ENCODE measurements around the gene TBL1X. TPM values are rescaled to one million over a fixed set of nuclear protein-coding genes. Genes with fewer than 3 reads are reported as not detected.

Gene TBL1X
- total and polyA plus RNA-seq, 2 donors (not counting 1 experiment from before 2014, with no cell fraction given) = 8.8 to 65.1 TPM

- Mint-ChIP-seq H3K9me3 (ENCODE audit: insufficient read depth) (no peaks in the 10 kb centered on the region), H3K4me1 (peaks cover 33% of the 10 kb centered on the region), H3K27me3 (no peaks in the 10 kb centered on the region), H3K4me3 (no peak overlapping the region), H3K27ac (no peak overlapping the region)
- intact Hi-C loops (cut with micrococcal nuclease) = no loop called here
- H2AFZ ChIP-seq (ENCODE audit: insufficient read depth, low read depth, low read length, poor library complexity, severe bottlenecking) = no peak overlapping the region
- ATAC-seq (ENCODE audit: low read depth) = no peak
- ChIA-PET CTCF (no interaction called here), POLR2A (no interaction called here)
- TF ChIP-seq EZH2 (IDR thresholded peaks at IDR 0.05; ENCODE audit: borderline replicate concordance, insufficient read depth, low read depth, low read length, poor library complexity, severe bottlenecking) = no peak
- no peak for TF ChIP-seq CTCF (IDR thresholded peaks at IDR 0.05)
- H3K4me3 ChIP-seq (ENCODE audit: control extremely low read depth in 1 of 5, extremely low read depth in 1 of 5, insufficient read depth in 1 of 5, low read depth in 2 of 5, low read length in 4 of 5) = no peak overlapping the region
- no peaks in the 10 kb centered on the region for H3K27me3 ChIP-seq (replicated peaks in 1 of 4; ENCODE audit: control extremely low read depth in 1 of 4, control insufficient read depth in 3 of 4, insufficient read depth in 4 of 4, low read length in 3 of 4)
- no peak overlapping the region for H3K27ac ChIP-seq (ENCODE audit: low read length in 2 of 2)
- peaks cover 79% of the 10 kb centered on the region for H3K79me2 ChIP-seq (ENCODE audit: control insufficient read depth, insufficient read depth, low read length)
- peaks cover 9% of the 10 kb centered on the region for H4K20me1 ChIP-seq (ENCODE audit: control insufficient read depth, insufficient read depth, low read length, poor library complexity, severe bottlenecking)
- WGBS (ENCODE audit: insufficient coverage) = 96% methylated on average over 8 of the region's 12 CpGs
- no peaks in the 10 kb centered on the region for H3K9me3 ChIP-seq (ENCODE audit: control extremely low read depth in 1 of 3, control insufficient read depth in 2 of 3, insufficient read depth in 1 of 3, low read length in 2 of 3)
- H3K4me1 ChIP-seq (ENCODE audit: control insufficient read depth in 2 of 2, insufficient read depth in 2 of 2, low read length in 2 of 2) = no peaks in the 10 kb centered on the region
- peaks cover 0 to 2% of the 10 kb centered on the region in 2 experiments for H3K36me3 ChIP-seq (replicated peaks in 1 of 2; ENCODE audit: control extremely low read depth in 1 of 2, control insufficient read depth in 1 of 2, extremely low read depth in 1 of 2, insufficient read depth in 2 of 2, low read length in 1 of 2)
- DNase-seq = no peak
- H3K9ac ChIP-seq (ENCODE audit: low read length) = no peak overlapping the region
- H3K4me2 ChIP-seq (replicated peaks; ENCODE audit: low read depth, low read length, poor library complexity, severe bottlenecking) = no peak overlapping the region
Measured at GRCh38 chrX:9542761-9543111, 77.9 kb downstream of the TBL1X start.

- H3K36me3 ChIP-seq (replicated peaks in 1 of 2; ENCODE audit: control extremely low read depth in 1 of 2, control insufficient read depth in 1 of 2, extremely low read depth in 1 of 2, insufficient read depth in 2 of 2, low read length in 1 of 2) = no peaks in the 10 kb centered on the region
- H3K4me1 ChIP-seq (ENCODE audit: control insufficient read depth in 2 of 2, insufficient read depth in 2 of 2, low read length in 2 of 2) = peaks cover 0 to 8% of the 10 kb centered on the region in 2 donors
- H4K20me1 ChIP-seq (ENCODE audit: control insufficient read depth, insufficient read depth, low read length, poor library complexity, severe bottlenecking) = peaks cover 31% of the 10 kb centered on the region
- peaks cover 0 to 4% (median 0%) of the 10 kb centered on the region in 3 donors for H3K9me3 ChIP-seq (ENCODE audit: control extremely low read depth in 1 of 3, control insufficient read depth in 2 of 3, insufficient read depth in 1 of 3, low read length in 2 of 3)
- H3K27me3 Mint-ChIP-seq = no peaks in the 10 kb centered on the region
- peaks cover 52% of the 10 kb centered on the region for H3K4me1 Mint-ChIP-seq
- no peak overlapping the region for H3K27ac ChIP-seq (ENCODE audit: low read length in 2 of 2)
- intact Hi-C loops (cut with micrococcal nuclease) = no loop called here
- H3K4me3 Mint-ChIP-seq = no peak overlapping the region
- no peak overlapping the region for H2AFZ ChIP-seq (ENCODE audit: insufficient read depth, low read depth, low read length, poor library complexity, severe bottlenecking)
- CTCF ChIA-PET = no interaction called here
- DNase-seq = no peak
- no peaks in the 10 kb centered on the region for H3K9me3 Mint-ChIP-seq (ENCODE audit: insufficient read depth)
- POLR2A ChIA-PET = no interaction called here
- H3K27me3 ChIP-seq (replicated peaks in 1 of 4; ENCODE audit: control extremely low read depth in 1 of 4, control insufficient read depth in 3 of 4, insufficient read depth in 4 of 4, low read length in 3 of 4) = no peaks in the 10 kb centered on the region
- no peak overlapping the region for H3K27ac Mint-ChIP-seq
- no peak overlapping the region for H3K4me2 ChIP-seq (replicated peaks; ENCODE audit: low read depth, low read length, poor library complexity, severe bottlenecking)
- TF ChIP-seq CTCF (IDR thresholded peaks at IDR 0.05) = no peak
- ATAC-seq (ENCODE audit: low read depth) = no peak
- no CpG with 5 or more reads among the region's 2 CpGs for WGBS (ENCODE audit: insufficient coverage)
- no peak overlapping the region for H3K4me3 ChIP-seq (ENCODE audit: control extremely low read depth in 1 of 5, extremely low read depth in 1 of 5, insufficient read depth in 1 of 5, low read depth in 2 of 5, low read length in 4 of 5)
- no peak overlapping the region for H3K9ac ChIP-seq (ENCODE audit: low read length)
- H3K79me2 ChIP-seq (ENCODE audit: control insufficient read depth, insufficient read depth, low read length) = peaks cover 65% of the 10 kb centered on the region
Measured at GRCh38 chrX:9555354-9555753, 90.5 kb downstream of the TBL1X start.

All from B cell (primary cell).